HepG2 (cell line): ENCODE results near the gene MAGIX. TPM values are rescaled to one million over a fixed set of nuclear protein-coding genes. Genes with fewer than 3 reads are reported as not detected.

Experiments used
- ATAC-seq: fragments of 200-7000 bp; cut with Tn5 transposase; 3 replicates; pipeline ENCODE4 v1.9.1; 2020; ENCODE audit warnings: mild to moderate bottlenecking, moderate library complexity
- BruUV-seq: library from RNA; stranded (reverse); fragments of 400-500 nt; replicated peaks from 2 replicates; lab custom pipeline; 2021; lab: Mats Ljungman, UMichigan
- CTCF ChIA-PET: fragments of 300-600 bp; formaldehyde crosslinking; extraction: SDS; loops from one replicate; lab custom pipeline; 2021; ENCODE audit warnings: low total read pairs, inconsistent platforms, low intra/inter-chr PET ratio; lab: Yijun Ruan, JAX
- POLR2A ChIA-PET: fragments of 350-600 bp; sonication (Branson Sonifier 250); formaldehyde crosslinking; loops from one replicate; lab custom pipeline; 2020; ENCODE audit warnings: antibody characterized with exemption, inconsistent platforms; lab: Yijun Ruan, JAX
- DNase-seq: peaks from one replicate; pipeline ENCODE4 v3.0.0-alpha.2; 2015; ENCODE audit warnings: low spot score
- FAIRE-seq: peaks from 3 replicates; lab custom pipeline; 2011; peaks lifted over from hg19 to GRCh38; lab: Jason Lieb, UNC
- H2AFZ ChIP-seq: one replicate; pipeline ENCODE4 v1.6.1; 2011; ENCODE audit warnings: low read length, inconsistent platforms
- H3K27ac ChIP-seq: fragments of 300-600 bp; 3 replicates; pipeline ENCODE4 v1.8.0; 2011; ENCODE audit warnings: mixed run types, mild to moderate bottlenecking, mixed read lengths, low read length, inconsistent platforms; ENCODE audit not compliant: insufficient read depth; ENCODE audit errors: extremely low read length
- H3K27me3 ChIP-seq, 2 experiments: fragments of 200-600 bp in 1 of 2; 2 replicates in 1 of 2; 3 replicates in 1 of 2; pipeline versions ENCODE4 v1.6.0 to v1.8.0; 2011; ENCODE audit warnings: low read length in 2 of 2, mild to moderate bottlenecking in 2 of 2, moderate library complexity in 2 of 2, inconsistent platforms in 1 of 2; ENCODE audit not compliant: insufficient read depth in 2 of 2, control insufficient read depth in 1 of 2
- H3K36me3 ChIP-seq, 2 experiments: fragments of 200-600 bp in 1 of 2; replicated peaks in 1 of 2; 2 replicates in 1 of 2; 3 replicates in 1 of 2; pipeline versions ENCODE4 v1.5.1 to v1.8.0; 2011; ENCODE audit warnings: low read length in 2 of 2, inconsistent platforms in 1 of 2; ENCODE audit not compliant: insufficient read depth in 2 of 2, control insufficient read depth in 1 of 2
- H3K4me1 ChIP-seq: 2 replicates; pipeline ENCODE4 v1.5.1; 2012; ENCODE audit warnings: low read length, inconsistent platforms; ENCODE audit not compliant: insufficient read depth
- H3K4me2 ChIP-seq: 2 replicates; pipeline ENCODE4 v1.6.0; 2011; ENCODE audit warnings: low read depth, low read length, inconsistent platforms
- H3K4me3 ChIP-seq, 3 experiments: fragments of 200-600 bp in 1 of 3; sonication (generic), shearing (Covaris generic) in 1 of 3; replicated peaks in 1 of 3; 2 replicates each; pipeline ENCODE4 v1.5.1; 2011 to 2016; ENCODE audit warnings: low read length in 3 of 3, inconsistent platforms in 2 of 3, low read depth in 2 of 3, mild to moderate bottlenecking in 2 of 3, control low read depth in 1 of 3, mixed read lengths in 1 of 3; ENCODE audit not compliant: insufficient read depth in 1 of 3
- H3K79me2 ChIP-seq: one replicate; pipeline ENCODE4 v1.6.1; 2011; ENCODE audit warnings: low read length, inconsistent platforms; ENCODE audit not compliant: insufficient read depth
- H3K9ac ChIP-seq: 2 replicates; pipeline ENCODE4 v1.6.0; 2011; ENCODE audit warnings: mild to moderate bottlenecking, low read depth, low read length, inconsistent platforms; ENCODE audit not compliant: insufficient read depth
- H3K9me3 ChIP-seq: 2 replicates; pipeline ENCODE4 v1.5.1; 2012; ENCODE audit warnings: mild to moderate bottlenecking, low read length
- H4K20me1 ChIP-seq: 2 replicates; pipeline ENCODE4 v1.6.0; 2011; ENCODE audit warnings: inconsistent platforms, mild to moderate bottlenecking, low read length, moderate library complexity; ENCODE audit not compliant: insufficient read depth
- AGO2 ChIP-seq: fragments of 200-400 bp; formaldehyde crosslinking; optimal IDR thresholded peaks from 2 replicates; pipeline ENCODE3; 2017; ENCODE audit warnings: mild to moderate bottlenecking, low read depth, low read length, moderate library complexity
- CEBPG ChIP-seq: IDR thresholded peaks from 2 replicates; pipeline ENCODE4 v1.6.1; 2016
- ZNF564 ChIP-seq: sonication (generic); formaldehyde crosslinking; IDR thresholded peaks from 2 replicates; pipeline ENCODE4 v1.8.1; 2023; ENCODE audit warnings: mild to moderate bottlenecking, missing genetic modification reagents
- WGBS: methylation state at CpG from one replicate; pipeline ENCODE4 v1.1.6; 2017; ENCODE audit warnings: low lambda C conversion rate; 5-methylcytosine and 5-hydroxymethylcytosine counted together
- in situ Hi-C: cut with HindIII; loops from 2 replicates; pipeline ENCODE4 v1.10.0; 2017; ENCODE audit warnings: low pct_unique_long_range_greater_than_20kb; ENCODE audit not compliant: extremely low pct_ligation_motif_present
- intact Hi-C: fragments of 100-400 bp; cut with micrococcal nuclease; formaldehyde crosslinking; loops from one replicate; pipeline ENCODE4 v1.10.0; 2022; ENCODE audit not compliant: unreplicated experiment
- polyA plus RNA-seq, 8 experiments: library from polyadenylated mRNA; depleted of rRNA in 3 of 8; stranded (reverse) in 7 of 8; unstranded in 1 of 8; fragments of >200 nt; fragmentation: Illumina TruSeq in 4 of 8; extraction: Trizol in 4 of 8; gene quantifications; 2 replicates each; pipeline versions ENCODE4 v1.2.1 to v1.2.3, GENCODE V29; 2011 to 2016; ENCODE audit warnings: low read depth in 4 of 8, missing spikeins in 1 of 8, mixed read lengths in 1 of 8; ENCODE audit not compliant: insufficient read depth in 1 of 8
- total RNA-seq, 5 experiments: library from RNA; depleted of rRNA; stranded (reverse); fragments of >200 nt; fragmentation: Illumina TruSeq; extraction: Trizol; gene quantifications; 2 replicates each; pipeline ENCODE4 v1.2.3, GENCODE V29; 2016; ENCODE audit warnings: low read depth in 1 of 5
- TF ChIP-seq, protein P1 (sequence below): sonication (generic); formaldehyde crosslinking; IDR thresholded peaks from 2 replicates; pipeline ENCODE4 v1.4.0; 2020; ENCODE audit warnings: missing genetic modification reagents

The MAGIX gene
- total and polyA plus RNA-seq, 2 of the 13 experiments (the other 11 are each of a cell fraction or from before 2014, with no cell fraction given): 0.63 to 1.2 TPM

DNA sequence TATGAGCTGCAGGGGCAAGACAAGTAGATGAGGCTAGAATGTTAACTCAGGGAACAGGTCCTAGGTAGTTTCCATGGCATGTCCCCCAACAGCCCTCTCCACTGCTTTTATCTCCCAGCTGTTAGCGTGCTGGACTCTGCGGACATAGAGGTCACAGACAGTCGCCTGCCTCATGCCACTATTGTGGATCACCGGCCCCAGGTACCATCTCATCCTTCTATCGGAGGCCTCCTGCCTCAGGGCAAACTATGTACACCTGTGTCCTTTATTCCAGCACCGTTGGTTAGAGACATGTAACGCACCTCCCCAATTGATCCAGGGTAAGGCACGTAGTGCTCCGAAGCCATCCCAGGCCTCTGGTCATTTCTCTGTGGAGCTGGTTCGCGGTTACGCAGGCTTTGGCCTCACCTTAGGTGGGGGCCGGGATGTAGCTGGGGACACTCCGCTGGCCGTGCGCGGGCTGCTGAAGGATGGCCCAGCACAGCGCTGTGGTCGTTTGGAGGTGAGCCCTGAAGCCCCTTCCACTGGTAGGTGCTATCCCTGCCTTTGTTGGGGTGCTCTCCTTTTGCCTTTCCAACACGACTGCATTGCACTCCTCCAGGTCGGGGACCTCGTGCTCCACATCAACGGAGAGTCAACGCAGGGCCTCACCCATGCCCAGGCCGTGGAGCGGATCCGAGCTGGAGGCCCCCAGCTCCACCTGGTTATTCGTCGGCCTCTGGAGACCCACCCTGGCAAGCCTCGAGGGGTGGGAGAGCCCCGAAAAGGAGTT, 2.2 kb downstream of the MAGIX start:
- Histone ChIP-seq H3K27me3 (no peaks in the 10 kb centered on the region), H3K4me3 (no peak overlapping the region), H3K27ac (no peak overlapping the region), H2AFZ (no peak overlapping the region), H4K20me1 (no peaks in the 10 kb centered on the region), H3K9ac (no peak overlapping the region), H3K79me2 (no peaks in the 10 kb centered on the region), H3K36me3 (no peaks in the 10 kb centered on the region), H3K4me1 (peaks cover 33% of the 10 kb centered on the region; the same call in 1 of the 2 replicates), H3K4me2 (peak overlapping the region; percentile 57; the same call in 1 of the 2 replicates), H3K9me3 (no peaks in the 10 kb centered on the region)
- WGBS: 90% methylated on average over 8 of the region's 31 CpGs
- FAIRE-seq (no peak), DNase-seq (no peak), ATAC-seq (no peak)
- no TSS peak for BruUV-seq
- intact Hi-C loops (loop anchor here (5.0 kb wide), 1 partner anchor 42 kb away; the partner anchor contains the start of gene GPKOW), in situ Hi-C loops (loop anchor here (5.0 kb wide), 1 partner anchor 42 kb away; the partner anchor contains the start of gene GPKOW)
- ChIA-PET POLR2A (no interaction called here), CTCF (interaction anchor here (1.9 kb wide), 1 partner anchor 41 kb away, joined by 6 read pairs; the partner anchor contains the start of gene GPKOW)
- TF ChIP-seq AGO2 (no peak), CEBPG (CRISPR knock-in tag) (no peak), ZNF564 (CRISPR knock-in tag) (no peak)
- TF ChIP-seq, protein P1, sequence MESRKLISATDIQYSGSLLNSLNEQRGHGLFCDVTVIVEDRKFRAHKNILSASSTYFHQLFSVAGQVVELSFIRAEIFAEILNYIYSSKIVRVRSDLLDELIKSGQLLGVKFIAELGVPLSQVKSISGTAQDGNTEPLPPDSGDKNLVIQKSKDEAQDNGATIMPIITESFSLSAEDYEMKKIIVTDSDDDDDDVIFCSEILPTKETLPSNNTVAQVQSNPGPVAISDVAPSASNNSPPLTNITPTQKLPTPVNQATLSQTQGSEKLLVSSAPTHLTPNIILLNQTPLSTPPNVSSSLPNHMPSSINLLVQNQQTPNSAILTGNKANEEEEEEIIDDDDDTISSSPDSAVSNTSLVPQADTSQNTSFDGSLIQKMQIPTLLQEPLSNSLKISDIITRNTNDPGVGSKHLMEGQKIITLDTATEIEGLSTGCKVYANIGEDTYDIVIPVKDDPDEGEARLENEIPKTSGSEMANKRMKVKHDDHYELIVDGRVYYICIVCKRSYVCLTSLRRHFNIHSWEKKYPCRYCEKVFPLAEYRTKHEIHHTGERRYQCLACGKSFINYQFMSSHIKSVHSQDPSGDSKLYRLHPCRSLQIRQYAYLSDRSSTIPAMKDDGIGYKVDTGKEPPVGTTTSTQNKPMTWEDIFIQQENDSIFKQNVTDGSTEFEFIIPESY: 0 out of 2 replicates have a peak, but pooled peaks have one; percentile 43
